Renal cortical epithelial cell (primary cell): ENCODE results near the gene TNNI3. TPM values are rescaled to one million over a fixed set of nuclear protein-coding genes. Genes with fewer than 3 reads are reported as not detected.
A peak's percentile ranks its signal among the peaks of the same experiment; 100 is the strongest.
"Not testable (repeated sequence)": the region's sequence is repeated elsewhere in the genome, so short reads cannot be mapped to it uniquely, and the experiment has no call there.

Experiments used
- DNase-seq: peaks from one replicate; pipeline ENCODE4 v3.0.0-alpha.2; 2011; ENCODE audit warnings: low read depth
- total RNA-seq: library from RNA; depleted of rRNA; stranded (reverse); fragments of >200 nt; gene quantifications from 2 replicates; pipeline ENCODE4 v1.2.3, GENCODE V29; 2014

The TNNI3 gene
- total RNA-seq, 1 donor from 2014 or later: 0.15 TPM

GRCh38 chr19:55113570-55114039 is 43.9 kb downstream of the TNNI3 start:
- peak; percentile 79 for DNase-seq

- peak; percentile 32 for DNase-seq
Measured at GRCh38 chr19:55112777-55113569, 44.6 kb downstream of the TNNI3 start.

GRCh38 chr19:55112246-55112776 is 45.2 kb downstream of the TNNI3 start:
- no peak for DNase-seq

GRCh38 chr19:55111238-55111831 is 46.2 kb downstream of the TNNI3 start:
- no peak for DNase-seq

- no peak for DNase-seq
Measured at GRCh38 chr19:55109527-55110291, 47.8 kb downstream of the TNNI3 start.

- not testable (repeated sequence) for DNase-seq
Measured at GRCh38 chr19:55107252-55107651, 50.3 kb downstream of the TNNI3 start.

- DNase-seq: no peak
Measured at GRCh38 chr19:55106591-55106990, 50.9 kb downstream of the TNNI3 start.

GRCh38 chr19:55105237-55105636 is 52.3 kb downstream of the TNNI3 start:
- no peak for DNase-seq

- no peak for DNase-seq
Measured at GRCh38 chr19:55103190-55103589, 54.3 kb downstream of the TNNI3 start.

Other genes with a start within 250 kb of the TNNI3 start
- gene NLRP7, start 210.2 kb downstream of the TNNI3 start, total RNA-seq: not detected in 2 replicates
- 6.3 and 15.3 TPM in 2 replicates for gene NLRP2, start 191.4 kb downstream of the TNNI3 start, total RNA-seq
- gene GP6, start 119.5 kb downstream of the TNNI3 start, total RNA-seq: 0.10 TPM in 1 of 2 replicates, not detected in the other
- gene RDH13, start 94.6 kb downstream of the TNNI3 start, total RNA-seq: 19.9 and 22.2 TPM in 2 replicates
- 7.0 and 40.5 TPM in 2 replicates for gene EPS8L1, start 81.9 kb downstream of the TNNI3 start, total RNA-seq
- gene PPP1R12C, start 40.1 kb downstream of the TNNI3 start, total RNA-seq: 17.5 and 32.4 TPM in 2 replicates
- 1.9 and 5.9 TPM in 2 replicates for gene TNNT1, start 8.5 kb downstream of the TNNI3 start, total RNA-seq
- 2.8 and 2.9 TPM in 2 replicates for gene DNAAF3, start 8.9 kb upstream of the TNNI3 start, total RNA-seq
- 1.0 TPM in 1 of 2 replicates, not detected in the other for gene SYT5, start 22.6 kb upstream of the TNNI3 start, total RNA-seq
- 0.55 and 4.9 TPM in 2 replicates for gene PTPRH, start 51.8 kb upstream of the TNNI3 start, total RNA-seq
- 0.94 TPM in 1 of 2 replicates, not detected in the other for gene TMEM86B, start 71.0 kb upstream of the TNNI3 start, total RNA-seq
- gene PPP6R1, start 101.3 kb upstream of the TNNI3 start, total RNA-seq: 22.1 and 74.3 TPM in 2 replicates
- 38.6 and 46.9 TPM in 2 replicates for gene HSPBP1, start 122.4 kb upstream of the TNNI3 start, total RNA-seq
- gene BRSK1, start 126.3 kb upstream of the TNNI3 start, total RNA-seq: 0.52 and 4.5 TPM in 2 replicates
- not detected in 2 replicates for gene TMEM150B, start 167.6 kb upstream of the TNNI3 start, total RNA-seq
- gene KMT5C, start 182.1 kb upstream of the TNNI3 start, total RNA-seq: 4.9 and 10.4 TPM in 2 replicates
- gene COX6B2, start 197.0 kb upstream of the TNNI3 start, total RNA-seq: 0.25 TPM in 1 of 2 replicates, not detected in the other
- not detected in 2 replicates for gene GARIN5B, start 205.5 kb upstream of the TNNI3 start, total RNA-seq
- 3.7 and 38.4 TPM in 2 replicates for gene IL11, start 212.7 kb upstream of the TNNI3 start, total RNA-seq
- gene TMEM190, start 219.1 kb upstream of the TNNI3 start, total RNA-seq: not detected in 2 replicates
- 3.4 and 13.7 TPM in 2 replicates for gene TMEM238, start 226.6 kb upstream of the TNNI3 start, total RNA-seq
- gene RPL28, start 228.2 kb upstream of the TNNI3 start, total RNA-seq: 177 and 303 TPM in 2 replicates